HG02798 (cell line): ENCODE results near the gene EPS15.
"Not testable (repeated sequence)": the region's sequence is repeated elsewhere in the genome, so short reads cannot be mapped to it uniquely, and the experiment has no call there.

Source experiments
- ATAC-seq: cut with Tn5 transposase; IDR thresholded peaks from one replicate; pipeline ENCODE4 v1.9.1; 2021; ENCODE audit warnings: mild to moderate bottlenecking; ENCODE audit not compliant: unreplicated experiment, poor library complexity

The EPS15 gene

DNA sequence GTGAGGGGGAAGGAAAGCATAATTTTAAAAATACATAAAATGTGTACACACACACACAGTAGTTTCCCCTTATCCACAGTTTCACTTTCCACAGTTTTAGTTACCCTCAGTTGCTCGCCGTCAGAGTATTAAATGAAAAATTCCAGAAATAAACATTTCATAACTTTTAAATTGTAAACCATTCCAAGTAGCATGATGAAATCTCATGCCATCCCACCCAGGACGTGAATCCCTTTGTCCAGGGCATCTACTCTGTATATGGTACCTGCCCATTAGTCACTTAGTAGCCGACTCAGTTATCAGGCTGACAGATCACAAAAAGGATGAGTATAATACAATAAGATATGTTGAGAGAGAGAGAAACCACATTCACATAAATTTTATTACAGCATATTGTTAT is 36.2 kb downstream of the EPS15 start:
- no peak for ATAC-seq

GRCh38 chr1:51474832-51475620 is 44.0 kb downstream of the EPS15 start:
- not testable (repeated sequence) for ATAC-seq

- no peak for ATAC-seq
Observed at GRCh38 chr1:51473331-51474115, 45.5 kb downstream of the EPS15 start.

GRCh38 chr1:51472359-51472758 is 46.7 kb downstream of the EPS15 start:
- no peak for ATAC-seq

DNA sequence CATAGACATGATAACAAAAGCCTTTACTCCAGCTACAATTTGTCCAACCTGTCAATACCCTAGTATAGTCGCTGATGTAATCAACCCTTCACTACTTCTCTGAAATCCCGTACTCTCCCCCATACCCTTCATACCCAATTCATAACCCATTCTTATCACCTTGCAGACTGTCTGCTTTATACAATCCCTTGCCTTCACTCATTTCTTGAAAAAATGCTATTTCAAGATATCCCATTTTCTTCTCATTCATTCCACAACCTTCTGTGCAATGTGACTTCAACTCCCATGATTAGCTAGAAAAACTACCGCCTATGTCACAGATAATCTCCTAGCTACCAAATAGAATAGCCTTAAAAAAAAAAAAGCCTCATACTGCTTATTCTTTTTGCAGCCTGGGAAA is 49.5 kb downstream of the EPS15 start:
- ATAC-seq = no peak

- ATAC-seq = no peak
Observed at GRCh38 chr1:51464828-51465227, 54.2 kb downstream of the EPS15 start.

DNA sequence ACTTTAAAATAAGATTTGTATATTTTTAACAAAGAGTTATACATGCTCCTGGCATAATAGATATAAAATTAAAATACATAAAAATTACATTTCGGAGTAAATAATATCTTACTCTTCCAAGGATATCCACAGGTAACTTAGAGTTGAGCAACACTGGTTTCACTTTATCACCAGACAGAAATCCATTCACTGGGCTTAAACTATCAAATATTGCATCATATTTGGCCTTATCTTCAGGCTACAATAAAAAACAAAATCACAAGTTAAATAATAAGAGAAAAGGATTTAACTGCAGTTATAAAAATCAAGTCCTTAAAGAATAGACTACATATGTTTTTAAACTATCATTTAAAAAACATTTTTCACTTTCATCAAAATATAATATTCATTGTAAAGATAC is 55.5 kb downstream of the EPS15 start:
- no peak for ATAC-seq

DNA sequence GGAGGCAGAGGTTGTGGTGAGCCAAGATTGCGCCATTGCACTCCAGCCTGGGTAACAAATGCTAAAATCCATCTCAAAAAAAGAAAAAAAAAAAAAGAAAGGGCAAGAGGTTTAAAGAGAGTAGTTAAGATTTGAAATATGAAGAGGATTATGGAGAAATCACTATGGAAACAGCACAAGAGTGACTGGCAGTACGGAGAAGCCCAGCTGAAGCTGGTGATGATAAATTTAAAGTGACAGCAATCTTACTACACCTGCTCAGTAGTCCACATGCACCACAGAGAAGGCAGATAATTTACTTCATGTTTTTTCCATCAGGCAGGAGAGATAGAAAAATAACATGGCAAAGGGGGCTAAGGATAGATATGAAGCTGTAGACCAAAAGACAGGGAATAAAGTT is 56.8 kb downstream of the EPS15 start:
- not testable (repeated sequence) for ATAC-seq

DNA sequence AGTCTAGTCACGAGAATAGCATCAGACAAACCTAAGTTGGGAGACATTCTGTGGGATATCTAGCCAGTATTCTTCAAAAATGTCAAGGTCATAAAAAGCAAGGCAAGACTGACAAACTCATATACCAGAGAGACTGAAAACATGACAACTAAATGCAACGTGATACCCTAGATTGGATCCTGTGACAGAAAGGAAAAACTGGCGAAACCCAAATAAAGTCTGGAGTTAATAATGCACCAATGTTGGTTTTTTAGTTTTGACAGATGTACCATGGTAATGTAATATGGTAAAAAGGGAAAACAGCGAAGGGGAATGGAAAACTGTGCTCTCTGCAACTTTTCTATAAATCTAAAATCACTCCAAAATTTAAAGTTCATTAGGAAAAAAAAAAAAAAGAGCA is 64.5 kb downstream of the EPS15 start:
- no peak for ATAC-seq

GRCh38 chr1:51453010-51453409 is 66.1 kb downstream of the EPS15 start:
- ATAC-seq = no peak

DNA sequence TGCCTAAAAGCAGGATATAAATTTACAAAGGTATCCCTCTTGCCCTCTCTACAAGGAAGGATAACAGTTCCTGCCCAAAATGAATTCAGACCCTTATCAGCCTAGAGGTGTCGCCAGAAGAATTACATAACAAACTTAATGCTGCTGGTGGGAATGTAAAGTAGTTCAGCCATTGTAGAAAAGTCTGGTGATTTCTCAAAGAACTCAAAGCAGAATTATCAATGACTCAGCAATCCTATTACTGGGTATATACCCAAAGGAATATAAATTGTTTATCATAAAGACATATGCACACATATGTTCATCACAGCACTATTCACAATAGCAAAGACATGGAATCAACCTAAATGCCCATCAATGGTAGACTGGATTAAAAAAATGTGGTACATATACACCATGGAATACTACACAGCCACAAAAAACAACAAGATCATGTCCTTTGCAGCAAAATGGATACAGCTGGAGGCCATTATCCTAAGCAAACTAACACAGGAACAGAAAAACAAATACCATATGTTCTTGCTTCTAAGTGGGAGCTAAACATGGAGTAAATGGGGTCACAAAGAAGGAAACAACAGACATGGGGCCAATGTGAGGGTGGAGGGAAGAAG is 70.1 kb downstream of the EPS15 start:
- ATAC-seq = not testable (repeated sequence)

- no peak for ATAC-seq
Observed at GRCh38 chr1:51445351-51446090, 73.5 kb downstream of the EPS15 start.

DNA sequence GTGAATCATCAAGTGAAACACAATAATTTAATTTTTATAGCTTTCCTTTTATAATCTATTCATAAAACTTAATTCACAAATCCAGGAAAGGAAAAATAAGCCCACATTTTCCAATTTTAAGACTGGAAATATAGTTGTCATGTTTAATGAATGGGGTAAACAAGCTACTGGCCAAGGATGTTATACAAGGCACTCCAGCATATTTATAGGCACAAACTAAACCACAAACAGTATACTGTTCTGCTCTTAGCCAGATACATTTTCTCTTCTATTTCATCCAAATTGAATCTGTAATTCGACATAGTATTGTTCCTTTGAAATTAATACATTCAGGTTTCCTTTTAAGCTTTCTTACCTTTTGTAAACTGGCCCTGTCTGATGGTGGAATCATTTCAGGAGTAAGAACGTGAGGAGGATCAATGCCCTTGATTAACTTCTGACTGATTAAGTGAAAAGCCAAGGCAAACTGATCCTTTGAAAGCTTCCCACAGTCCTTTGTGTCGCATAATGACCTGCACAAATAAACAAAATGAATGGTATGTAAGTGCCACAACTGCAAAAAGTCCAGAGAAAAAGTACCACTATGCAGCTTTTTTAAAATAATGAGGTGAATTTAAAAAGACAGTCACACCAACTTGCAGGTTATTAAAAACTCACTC is 74.4 kb downstream of the EPS15 start:
- ATAC-seq = no peak

GRCh38 chr1:51444096-51444495 is 75.0 kb downstream of the EPS15 start:
- peak; percentile 34 for ATAC-seq

DNA sequence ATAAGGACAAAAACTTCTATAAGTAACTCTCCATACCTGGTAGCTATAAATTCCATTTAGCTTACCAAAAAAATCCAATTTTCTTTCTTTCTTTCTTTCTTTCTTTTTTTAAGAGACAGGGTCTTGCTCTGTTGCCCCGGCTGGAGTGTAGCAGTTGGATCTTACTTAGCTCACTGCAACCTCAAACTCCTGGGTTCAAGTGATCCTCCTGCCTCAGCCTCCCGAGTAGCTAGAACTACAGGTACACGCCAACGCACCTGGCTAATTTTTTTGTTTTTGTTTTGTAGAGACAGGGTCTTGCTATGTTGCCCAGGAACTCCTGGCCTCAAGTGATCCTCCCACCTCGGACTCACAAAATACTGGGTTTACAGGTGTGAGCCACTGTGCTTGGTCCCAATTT is 75.5 kb downstream of the EPS15 start:
- no peak for ATAC-seq

- ATAC-seq = no peak
Observed at GRCh38 chr1:51442616-51443015, 76.5 kb downstream of the EPS15 start.

GRCh38 chr1:51442198-51442597 is 76.9 kb downstream of the EPS15 start:
- no peak for ATAC-seq

DNA sequence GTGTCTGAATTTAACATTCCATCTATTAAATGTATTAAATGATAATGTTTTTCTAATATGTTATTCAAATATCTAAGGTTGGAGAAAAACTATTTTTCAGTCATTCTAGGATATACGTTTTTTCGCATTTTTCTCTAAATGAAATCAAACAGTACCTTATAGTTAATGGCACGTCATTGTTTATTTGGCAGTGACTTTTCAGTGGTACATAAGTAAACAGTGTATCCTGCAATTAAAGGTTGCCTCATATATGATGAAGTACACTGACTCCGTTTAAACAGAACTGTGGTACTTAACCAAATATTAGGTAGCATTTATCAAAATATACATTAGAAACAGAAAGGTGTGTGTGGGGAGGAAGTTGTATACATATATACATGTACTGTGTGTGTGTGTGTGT is 79.2 kb downstream of the EPS15 start:
- ATAC-seq = no peak

DNA sequence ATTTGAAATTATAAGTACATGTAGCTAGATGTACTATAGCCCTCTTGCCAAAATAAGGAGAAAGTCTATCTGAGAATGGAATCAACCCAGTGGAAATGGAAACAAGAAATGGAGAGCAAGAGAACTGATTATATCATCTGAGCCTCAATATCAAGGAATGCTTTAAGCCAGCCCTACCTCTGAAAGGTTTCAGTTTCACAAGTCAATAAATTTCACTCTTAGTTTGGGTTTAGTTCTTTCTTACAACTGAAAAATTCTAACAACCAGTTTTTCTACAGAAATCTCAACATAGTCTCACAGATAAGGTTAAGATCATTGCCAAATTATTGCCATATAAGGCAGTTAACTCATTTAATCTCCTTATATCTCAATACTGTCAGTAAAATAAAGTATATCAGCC is 80.0 kb downstream of the EPS15 start:
- no peak for ATAC-seq

DNA sequence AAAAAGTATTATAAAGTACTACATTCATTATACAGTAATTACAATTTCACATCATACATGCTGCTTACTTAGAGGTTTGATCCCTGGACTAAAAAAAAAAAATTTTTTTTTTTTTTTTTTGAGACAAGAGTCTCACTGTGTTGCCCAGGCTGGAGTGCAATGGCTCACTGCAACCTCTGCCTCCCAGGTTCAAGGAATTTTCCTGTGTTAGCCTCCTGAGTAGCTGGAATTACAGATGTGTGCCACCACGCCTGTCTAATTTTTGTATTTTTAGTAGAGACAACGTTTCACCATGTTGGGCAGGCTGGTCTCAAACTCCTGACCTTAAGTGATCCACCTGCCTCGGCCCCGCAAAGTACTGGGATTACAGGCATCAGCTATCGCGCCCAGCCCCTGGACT is 81.7 kb downstream of the EPS15 start:
- ATAC-seq = not testable (repeated sequence)
